RWPE1 (cell line): ENCODE data around the gene FGF14.

Source experiments
- CTCF ChIA-PET: fragments of 350-600 bp; sonication (Branson Sonifier 250); formaldehyde crosslinking; extraction: SDS; loops from one replicate; lab custom pipeline; 2021; lab: Yijun Ruan, JAX
- POLR2A ChIA-PET: fragments of 400-600 bp; formaldehyde crosslinking; extraction: SDS; loops from one replicate; lab custom pipeline; 2020; ENCODE audit warnings: antibody characterized with exemption; ENCODE audit not compliant: low non-redundant PET; lab: Yijun Ruan, JAX
- DNase-seq: peaks from one replicate; pipeline ENCODE4 v3.0.0; 2012; ENCODE audit warnings: low spot score
- H3K27ac ChIP-seq: fragments of 450-650 bp; 2 replicates; pipeline ENCODE4 v1.5.1; 2017
- TF ChIP-seq, protein P1 (sequence below): fragments of 450-650 bp; conservative IDR thresholded peaks from 2 replicates; pipeline ENCODE4 v1.5.1; 2017; ENCODE audit warnings: low read depth, mild to moderate bottlenecking

FGF14 gene

DNA sequence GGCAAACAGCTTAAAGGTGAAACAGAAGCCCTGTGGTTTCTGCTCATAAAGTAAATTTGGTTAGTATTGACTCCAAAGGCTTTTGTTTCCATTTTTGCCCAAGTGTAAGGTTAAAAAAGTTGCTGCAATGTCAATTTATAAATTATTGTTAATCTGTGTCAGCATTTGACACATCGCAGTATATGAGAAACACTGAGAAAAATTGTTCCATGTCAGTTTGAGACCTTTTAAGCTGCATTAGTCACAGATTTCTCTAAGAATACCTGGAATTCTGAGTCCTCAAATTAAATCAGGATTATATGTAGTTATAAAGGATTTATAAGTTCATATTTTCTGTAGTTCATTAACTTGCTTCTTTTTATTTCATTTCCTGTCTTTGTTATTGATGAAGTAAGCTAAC is 78.8 kb downstream of the FGF14 start:
- no peak overlapping the region for H3K27ac ChIP-seq
- POLR2A ChIA-PET: no interaction called here
- DNase-seq: no peak
- TF ChIP-seq, protein P1, sequence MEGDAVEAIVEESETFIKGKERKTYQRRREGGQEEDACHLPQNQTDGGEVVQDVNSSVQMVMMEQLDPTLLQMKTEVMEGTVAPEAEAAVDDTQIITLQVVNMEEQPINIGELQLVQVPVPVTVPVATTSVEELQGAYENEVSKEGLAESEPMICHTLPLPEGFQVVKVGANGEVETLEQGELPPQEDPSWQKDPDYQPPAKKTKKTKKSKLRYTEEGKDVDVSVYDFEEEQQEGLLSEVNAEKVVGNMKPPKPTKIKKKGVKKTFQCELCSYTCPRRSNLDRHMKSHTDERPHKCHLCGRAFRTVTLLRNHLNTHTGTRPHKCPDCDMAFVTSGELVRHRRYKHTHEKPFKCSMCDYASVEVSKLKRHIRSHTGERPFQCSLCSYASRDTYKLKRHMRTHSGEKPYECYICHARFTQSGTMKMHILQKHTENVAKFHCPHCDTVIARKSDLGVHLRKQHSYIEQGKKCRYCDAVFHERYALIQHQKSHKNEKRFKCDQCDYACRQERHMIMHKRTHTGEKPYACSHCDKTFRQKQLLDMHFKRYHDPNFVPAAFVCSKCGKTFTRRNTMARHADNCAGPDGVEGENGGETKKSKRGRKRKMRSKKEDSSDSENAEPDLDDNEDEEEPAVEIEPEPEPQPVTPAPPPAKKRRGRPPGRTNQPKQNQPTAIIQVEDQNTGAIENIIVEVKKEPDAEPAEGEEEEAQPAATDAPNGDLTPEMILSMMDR: no peak
- CTCF ChIA-PET: no interaction called here

DNA sequence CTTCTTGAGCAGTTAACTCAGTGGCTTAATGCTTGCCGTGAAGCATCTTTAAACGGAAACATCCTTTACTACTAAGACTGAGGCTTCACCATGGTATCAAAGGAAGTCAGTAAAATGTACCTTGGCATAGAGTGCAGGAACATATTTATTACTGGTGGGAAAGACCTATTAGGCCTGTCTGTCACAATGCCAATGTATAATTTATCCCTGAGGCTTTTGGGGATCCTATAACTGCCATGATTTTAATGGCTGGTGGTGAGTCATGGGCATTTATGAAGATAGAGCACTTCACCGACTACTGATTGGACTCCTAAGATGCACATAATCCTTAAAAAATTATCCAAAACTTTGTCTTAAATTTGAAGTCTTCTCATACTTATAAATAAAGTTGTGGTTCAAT is 79.6 kb downstream of the FGF14 start:
- DNase-seq: no peak
- ChIA-PET CTCF (no interaction called here), POLR2A (no interaction called here)
- TF ChIP-seq, protein P1: no peak
- H3K27ac ChIP-seq: no peak overlapping the region

DNA sequence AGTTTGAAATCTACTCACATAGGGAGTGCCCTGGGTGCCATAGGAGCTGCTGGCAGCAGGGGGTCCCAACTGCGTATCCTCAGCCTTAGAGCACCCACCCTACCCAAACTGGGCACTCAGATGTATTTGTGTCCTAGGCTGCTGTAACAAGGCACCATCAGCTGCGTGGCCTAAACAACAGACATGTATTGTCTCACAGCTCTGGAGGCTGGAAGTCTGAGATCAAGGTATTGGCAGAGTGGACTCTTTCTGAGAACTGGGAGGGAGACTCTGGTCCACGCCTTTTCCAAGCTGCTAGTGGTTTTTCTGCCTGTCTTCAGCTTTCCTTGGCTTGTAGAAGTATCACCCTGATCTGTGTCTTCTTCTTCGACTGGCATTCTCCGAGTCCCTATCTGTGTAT is 83.6 kb downstream of the FGF14 start:
- TF ChIP-seq, protein P1: no peak
- POLR2A ChIA-PET: no interaction called here
- H3K27ac ChIP-seq: no peak overlapping the region
- CTCF ChIA-PET: interaction anchor here (0.6 kb wide), 1 partner anchor 173 kb away, joined by 5 read pairs; no protein-coding TSS in a partner anchor
- no peak for DNase-seq

DNA sequence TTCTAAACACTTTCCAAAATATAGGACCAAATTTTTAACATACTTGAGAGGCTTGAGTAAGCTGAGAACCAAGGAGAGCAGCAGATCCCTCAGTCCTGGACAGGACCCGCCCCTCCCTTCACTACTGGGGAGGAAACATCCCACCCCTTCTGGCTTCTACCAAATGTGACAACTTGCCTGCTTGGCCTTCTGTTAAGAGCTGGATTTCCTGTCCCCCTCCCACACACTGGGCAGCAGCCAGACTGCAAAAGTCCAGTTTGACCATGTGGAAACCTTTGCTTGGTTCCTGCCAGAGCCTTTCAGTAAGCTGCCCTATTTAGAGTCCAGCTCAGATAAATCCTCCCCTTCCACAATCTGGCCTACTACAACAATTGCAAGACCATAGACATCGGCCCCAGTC is 84.3 kb downstream of the FGF14 start:
- CTCF ChIA-PET: interaction anchor here (0.6 to 0.7 kb wide), 2 partner anchors 154 to 173 kb away, joined by 4 to 5 read pairs; no protein-coding TSS in a partner anchor
- no peak for DNase-seq

DNA sequence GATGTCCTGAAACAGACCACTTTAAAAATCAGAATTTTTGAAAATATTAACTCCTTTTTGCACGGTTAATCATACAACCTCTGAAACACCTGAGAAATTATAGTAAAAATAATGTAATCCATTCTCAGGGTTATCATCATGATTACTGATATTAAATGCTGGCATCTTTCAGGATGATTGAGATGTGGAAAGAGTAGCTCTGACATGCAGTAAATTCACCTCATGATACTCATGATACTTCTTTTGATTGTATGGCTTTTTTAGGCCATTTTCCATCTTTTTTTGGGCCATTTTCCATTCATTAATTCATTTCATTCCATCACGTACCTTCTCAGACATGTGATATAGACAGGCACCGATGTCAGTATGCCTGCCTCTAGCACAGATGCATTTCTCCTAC is 85.1 kb downstream of the FGF14 start:
- CTCF ChIA-PET: no interaction called here
- no peak overlapping the region for H3K27ac ChIP-seq
- TF ChIP-seq, protein P1: no peak
- no peak for DNase-seq
- POLR2A ChIA-PET: no interaction called here

More for the DNA sequence above, 84.3 kb downstream of the FGF14 start:
- POLR2A ChIA-PET: no interaction called here
- H3K27ac ChIP-seq: no peak overlapping the region
- TF ChIP-seq, protein P1: no peak

DNA sequence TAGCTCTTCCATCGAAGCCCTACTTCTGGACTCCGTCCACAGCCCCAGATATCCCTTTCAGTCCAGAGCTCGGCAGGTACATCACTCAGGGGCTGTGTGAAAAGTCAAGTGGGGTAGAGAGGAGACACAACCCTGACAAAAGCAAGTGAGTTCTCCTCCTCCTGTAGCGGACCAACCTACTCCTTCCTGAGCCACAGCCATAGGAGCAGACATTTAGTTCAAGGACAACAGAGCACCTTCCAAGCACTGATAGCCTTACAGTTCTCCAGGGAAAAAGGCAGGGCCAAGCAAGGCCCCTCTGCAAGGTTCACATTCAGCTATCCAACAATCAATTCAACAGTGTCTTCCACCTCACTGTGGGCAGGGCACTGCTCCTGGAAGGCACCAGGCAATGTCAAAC is 89.0 kb downstream of the FGF14 start:
- no peak overlapping the region for H3K27ac ChIP-seq
- no peak for DNase-seq
- TF ChIP-seq, protein P1: no peak
- POLR2A ChIA-PET: no interaction called here
- CTCF ChIA-PET: no interaction called here
